ENCODE data around the gene GSAP.

Gene GSAP

GRCh38 chr7:77266291-77266794, 149.8 kb downstream of the GSAP start:
- no peaks in the 10 kb centered on the region for H3K27me3 ChIP-seq (ENCODE audit: control insufficient read depth, insufficient read depth, low read length)
- H3K4me3 ChIP-seq (ENCODE audit: low read depth, low read length): no peak overlapping the region
- H3K9me3 ChIP-seq (ENCODE audit: control insufficient read depth, low read length): no peaks in the 10 kb centered on the region
- TF ChIP-seq CTCF (IDR thresholded peaks at IDR 0.05): no peak
- H3K4me2 ChIP-seq (ENCODE audit: low read length): no peak overlapping the region
- no peak overlapping the region for H2AFZ ChIP-seq
- no peaks in the 10 kb centered on the region for H3K4me1 ChIP-seq
- H3K9ac ChIP-seq: no peak overlapping the region
- H3K36me3 ChIP-seq (ENCODE audit: control insufficient read depth, insufficient read depth, low read length): no peaks in the 10 kb centered on the region
- H3K79me2 ChIP-seq: no peaks in the 10 kb centered on the region
- H3K27ac ChIP-seq: no peak overlapping the region

- Histone ChIP-seq H3K79me2 (no peaks in the 10 kb centered on the region), H3K9me3 (ENCODE audit: control insufficient read depth, low read length) (no peaks in the 10 kb centered on the region), H3K4me3 (ENCODE audit: low read depth, low read length) (no peak overlapping the region), H3K9ac (no peak overlapping the region), H3K36me3 (ENCODE audit: control insufficient read depth, insufficient read depth, low read length) (no peaks in the 10 kb centered on the region), H2AFZ (no peak overlapping the region), H3K27ac (no peak overlapping the region), H3K27me3 (ENCODE audit: control insufficient read depth, insufficient read depth, low read length) (no peaks in the 10 kb centered on the region), H3K4me1 (no peaks in the 10 kb centered on the region), H3K4me2 (ENCODE audit: low read length) (no peak overlapping the region)
- TF ChIP-seq CTCF (IDR thresholded peaks at IDR 0.05): no peak
Observed at GRCh38 chr7:77265666-77266065, 150.5 kb downstream of the GSAP start.

GRCh38 chr7:77262316-77262715, 153.8 kb downstream of the GSAP start:
- no peak for TF ChIP-seq CTCF (IDR thresholded peaks at IDR 0.05)
- Histone ChIP-seq H3K36me3 (ENCODE audit: control insufficient read depth, insufficient read depth, low read length) (no peaks in the 10 kb centered on the region), H3K27me3 (ENCODE audit: control insufficient read depth, insufficient read depth, low read length) (no peaks in the 10 kb centered on the region)

More at GRCh38 chr7:77262316-77262715, 153.8 kb downstream of the GSAP start:
- no peaks in the 10 kb centered on the region for H3K4me1 ChIP-seq
- H2AFZ ChIP-seq: no peak overlapping the region
- H3K4me3 ChIP-seq (ENCODE audit: low read depth, low read length): no peak overlapping the region
- no peaks in the 10 kb centered on the region for H3K79me2 ChIP-seq
- H3K27ac ChIP-seq: no peak overlapping the region
- no peak overlapping the region for H3K9ac ChIP-seq
- no peak overlapping the region for H3K4me2 ChIP-seq (ENCODE audit: low read length)
- H3K9me3 ChIP-seq (ENCODE audit: control insufficient read depth, low read length): no peaks in the 10 kb centered on the region

Measured in parathyroid adenoma (tissue), 2 donors.